SK-N-SH treated with all-trans-retinoic acid at 6 μM for 48 hours (cell line): ENCODE data around the gene AKR1D1.
"Not testable (repeated sequence)": the region's sequence is repeated elsewhere in the genome, so short reads cannot be mapped to it uniquely, and the experiment has no call there.

Source experiments
- ATAC-seq: fragments of 200-7000 bp; cut with Tn5 transposase; 3 replicates; pipeline ENCODE4 v1.9.1; 2020; ENCODE audit warnings: mild to moderate bottlenecking, moderate library complexity
- ARNTL ChIP-seq: fragments of 450-650 bp; formaldehyde crosslinking; IDR thresholded peaks from 2 replicates; pipeline ENCODE4 v1.5.0; 2020; ENCODE audit warnings: low read depth, mild to moderate bottlenecking, moderate library complexity, borderline replicate concordance
- BACH2 ChIP-seq: fragments of 250-450 bp; sonication (Bioruptor Pico); IDR thresholded peaks from 2 replicates; pipeline ENCODE4 v1.9.0; 2021; ENCODE audit warnings: mild to moderate bottlenecking, borderline replicate concordance
- CREB5 ChIP-seq: fragments of 250-450 bp; sonication (Bioruptor Pico); IDR thresholded peaks from 2 replicates; pipeline ENCODE4 v1.5.1; 2020; ENCODE audit warnings: low read depth, mild to moderate bottlenecking, moderate library complexity
- CSDC2 ChIP-seq: fragments of 250-450 bp; sonication (Bioruptor Pico); IDR thresholded peaks from 2 replicates; pipeline ENCODE4 v1.5.0; 2020; ENCODE audit warnings: mild to moderate bottlenecking, moderate library complexity
- GLIS3 ChIP-seq: fragments of 250-450 bp; sonication (Bioruptor Pico); IDR thresholded peaks from 2 replicates; pipeline ENCODE4 v1.5.0; 2020; ENCODE audit warnings: mild to moderate bottlenecking, moderate library complexity
- ISL1 ChIP-seq: fragments of 250-450 bp; sonication (Bioruptor Pico); IDR thresholded peaks from 2 replicates; pipeline ENCODE4 v2.1.2; 2022; ENCODE audit warnings: mild to moderate bottlenecking, moderate library complexity
- OSR1 ChIP-seq: fragments of 250-450 bp; sonication (Bioruptor Pico); IDR thresholded peaks from 2 replicates; pipeline ENCODE4 v1.8.0; 2022; ENCODE audit warnings: moderate library complexity, mild to moderate bottlenecking, inconsistent platforms
- PATZ1 ChIP-seq: fragments of 250-450 bp; sonication (Bioruptor Pico); IDR thresholded peaks from 2 replicates; pipeline ENCODE4 v1.8.0; 2020; ENCODE audit warnings: mild to moderate bottlenecking, moderate library complexity, borderline replicate concordance
- PPARA ChIP-seq: fragments of 250-450 bp; sonication (Bioruptor Pico); IDR thresholded peaks from 2 replicates; pipeline ENCODE4 v1.5.0; 2020; ENCODE audit warnings: mild to moderate bottlenecking, borderline replicate concordance
- RARB ChIP-seq: fragments of 250-450 bp; sonication (Bioruptor Pico); IDR thresholded peaks from 2 replicates; pipeline ENCODE4 v1.8.0; 2021; ENCODE audit warnings: mild to moderate bottlenecking, moderate library complexity
- SNAI2 ChIP-seq: fragments of 250-450 bp; sonication (Bioruptor Pico); IDR thresholded peaks from 2 replicates; pipeline ENCODE4 v1.5.0; 2020; ENCODE audit warnings: mild to moderate bottlenecking, moderate library complexity
- TCF4 ChIP-seq: fragments of 250-450 bp; sonication (Bioruptor Pico); IDR thresholded peaks from 2 replicates; pipeline ENCODE4 v1.8.0; 2021; ENCODE audit warnings: mild to moderate bottlenecking, moderate library complexity, borderline replicate concordance
- TOX ChIP-seq: fragments of 250-450 bp; sonication (Bioruptor Pico); IDR thresholded peaks from 2 replicates; pipeline ENCODE4 v1.8.0; 2021; ENCODE audit warnings: mild to moderate bottlenecking, moderate library complexity, borderline replicate concordance
- ZC3H10 ChIP-seq: fragments of 250-450 bp; sonication (Bioruptor Pico); IDR thresholded peaks from 2 replicates; pipeline ENCODE4 v1.5.1; 2021; ENCODE audit warnings: mild to moderate bottlenecking, moderate library complexity
- ZFP3 ChIP-seq: fragments of 250-450 bp; sonication (Bioruptor Pico); IDR thresholded peaks from 2 replicates; pipeline ENCODE4 v1.5.0; 2020; ENCODE audit warnings: mild to moderate bottlenecking, moderate library complexity
- ZFP30 ChIP-seq: fragments of 450-650 bp; formaldehyde crosslinking; IDR thresholded peaks from 2 replicates; pipeline ENCODE4 v1.5.0; 2022; ENCODE audit warnings: mild to moderate bottlenecking, moderate library complexity
- ZNF565 ChIP-seq: fragments of 450-650 bp; formaldehyde crosslinking; conservative IDR thresholded peaks from 2 replicates; pipeline ENCODE4 v1.5.0; 2020; ENCODE audit warnings: low read depth, mild to moderate bottlenecking, moderate library complexity
- ZNF70 ChIP-seq: fragments of 450-650 bp; formaldehyde crosslinking; IDR thresholded peaks from 2 replicates; pipeline ENCODE4 v1.5.0; 2020; ENCODE audit warnings: mild to moderate bottlenecking, moderate library complexity
- ZNF8 ChIP-seq: fragments of 450-650 bp; formaldehyde crosslinking; IDR thresholded peaks from 2 replicates; pipeline ENCODE4 v1.5.0; 2020; ENCODE audit warnings: mild to moderate bottlenecking, moderate library complexity
- TF ChIP-seq, protein P1 (sequence below): fragments of 250-450 bp; sonication (Bioruptor Pico); IDR thresholded peaks from 2 replicates; pipeline ENCODE4 v1.5.1; 2021; ENCODE audit warnings: mild to moderate bottlenecking, moderate library complexity
- TF ChIP-seq, protein P2 (sequence below): fragments of 250-450 bp; sonication (Bioruptor Pico); IDR thresholded peaks from 2 replicates; pipeline ENCODE4 v1.8.0; 2021; ENCODE audit warnings: low read depth, mild to moderate bottlenecking, moderate library complexity, borderline replicate concordance

Gene AKR1D1

DNA sequence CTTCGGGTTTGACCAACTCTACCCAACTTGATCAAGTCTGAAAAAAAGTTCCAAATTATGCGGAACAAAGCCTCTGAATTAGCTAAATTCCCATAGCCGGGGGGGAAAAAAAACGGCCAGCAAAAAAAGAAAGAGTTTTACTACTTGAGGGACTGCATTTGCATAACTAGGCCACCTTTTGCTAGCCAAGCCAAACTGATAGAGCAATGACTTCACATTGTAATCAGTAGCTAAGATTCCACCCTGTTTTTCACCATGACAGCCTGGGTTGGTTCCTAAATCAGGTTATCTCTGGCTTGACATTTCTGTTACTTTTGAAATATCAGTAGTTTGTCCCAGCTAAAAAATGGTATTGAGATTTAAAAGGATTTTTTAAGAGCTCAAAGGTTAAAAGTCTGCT, 43.0 kb upstream of the AKR1D1 start:
- TF ChIP-seq ZNF70 (CRISPR knock-in tag) (no peak), ZFP3 (CRISPR knock-in tag) (no peak), CREB5 (CRISPR knock-in tag) (no peak), ZNF8 (CRISPR knock-in tag) (no peak), OSR1 (no peak), SNAI2 (no peak), ZC3H10 (CRISPR knock-in tag) (no peak), PATZ1 (CRISPR knock-in tag) (no peak), BACH2 (no peak), ZFP30 (CRISPR knock-in tag) (no peak), GLIS3 (CRISPR knock-in tag) (no peak), ZNF565 (no peak), TOX (CRISPR knock-in tag) (no peak), PPARA (CRISPR knock-in tag) (no peak), CSDC2 (CRISPR knock-in tag) (no peak)
- TF ChIP-seq, protein P1, sequence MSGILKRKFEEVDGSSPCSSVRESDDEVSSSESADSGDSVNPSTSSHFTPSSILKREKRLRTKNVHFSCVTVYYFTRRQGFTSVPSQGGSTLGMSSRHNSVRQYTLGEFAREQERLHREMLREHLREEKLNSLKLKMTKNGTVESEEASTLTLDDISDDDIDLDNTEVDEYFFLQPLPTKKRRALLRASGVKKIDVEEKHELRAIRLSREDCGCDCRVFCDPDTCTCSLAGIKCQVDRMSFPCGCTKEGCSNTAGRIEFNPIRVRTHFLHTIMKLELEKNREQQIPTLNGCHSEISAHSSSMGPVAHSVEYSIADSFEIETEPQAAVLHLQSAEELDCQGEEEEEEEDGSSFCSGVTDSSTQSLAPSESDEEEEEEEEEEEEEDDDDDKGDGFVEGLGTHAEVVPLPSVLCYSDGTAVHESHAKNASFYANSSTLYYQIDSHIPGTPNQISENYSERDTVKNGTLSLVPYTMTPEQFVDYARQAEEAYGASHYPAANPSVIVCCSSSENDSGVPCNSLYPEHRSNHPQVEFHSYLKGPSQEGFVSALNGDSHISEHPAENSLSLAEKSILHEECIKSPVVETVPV (CRISPR knock-in tag) = no peak
- no peak for ATAC-seq

DNA sequence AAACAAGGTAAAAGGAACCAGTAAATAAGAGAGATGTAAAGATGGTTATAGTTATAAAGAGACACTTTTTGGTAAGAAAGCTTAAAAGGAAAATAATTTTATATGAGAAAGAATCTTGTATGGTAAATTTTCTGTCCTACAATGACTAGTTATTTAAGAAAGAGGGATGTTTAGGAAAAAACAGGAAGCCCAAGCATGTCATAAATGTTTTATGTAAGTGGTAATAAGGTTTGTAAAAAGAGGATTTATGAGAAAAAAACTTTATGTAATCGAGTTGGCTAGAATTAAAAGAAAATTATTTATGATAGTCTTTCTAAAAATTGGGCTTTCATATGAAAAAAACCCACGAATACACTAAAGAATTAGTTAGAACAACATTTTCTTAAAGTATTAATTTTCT, 40.1 kb upstream of the AKR1D1 start:
- no peak for ATAC-seq
- TF ChIP-seq ARNTL (CRISPR knock-in tag) (no peak), PPARA (CRISPR knock-in tag) (no peak)

- not testable (repeated sequence) for ATAC-seq
Observed at GRCh38 chr7:138040063-138040462, 36.2 kb upstream of the AKR1D1 start.

GRCh38 chr7:138044897-138045296, 31.4 kb upstream of the AKR1D1 start:
- no peak for ATAC-seq
- TF ChIP-seq ZC3H10 (CRISPR knock-in tag) (no peak), TOX (CRISPR knock-in tag) (no peak), SNAI2 (no peak), ZNF565 (no peak), ZFP30 (CRISPR knock-in tag) (no peak), ISL1 (CRISPR knock-in tag) (no peak), OSR1 (no peak), ARNTL (CRISPR knock-in tag) (no peak), PATZ1 (CRISPR knock-in tag) (no peak), RARB (CRISPR knock-in tag) (no peak), CSDC2 (CRISPR knock-in tag) (no peak), GLIS3 (CRISPR knock-in tag) (no peak), ZFP3 (CRISPR knock-in tag) (no peak), ZNF8 (CRISPR knock-in tag) (no peak), TCF4 (no peak)
- TF ChIP-seq, protein P1 (CRISPR knock-in tag) = no peak
- TF ChIP-seq, protein P2, sequence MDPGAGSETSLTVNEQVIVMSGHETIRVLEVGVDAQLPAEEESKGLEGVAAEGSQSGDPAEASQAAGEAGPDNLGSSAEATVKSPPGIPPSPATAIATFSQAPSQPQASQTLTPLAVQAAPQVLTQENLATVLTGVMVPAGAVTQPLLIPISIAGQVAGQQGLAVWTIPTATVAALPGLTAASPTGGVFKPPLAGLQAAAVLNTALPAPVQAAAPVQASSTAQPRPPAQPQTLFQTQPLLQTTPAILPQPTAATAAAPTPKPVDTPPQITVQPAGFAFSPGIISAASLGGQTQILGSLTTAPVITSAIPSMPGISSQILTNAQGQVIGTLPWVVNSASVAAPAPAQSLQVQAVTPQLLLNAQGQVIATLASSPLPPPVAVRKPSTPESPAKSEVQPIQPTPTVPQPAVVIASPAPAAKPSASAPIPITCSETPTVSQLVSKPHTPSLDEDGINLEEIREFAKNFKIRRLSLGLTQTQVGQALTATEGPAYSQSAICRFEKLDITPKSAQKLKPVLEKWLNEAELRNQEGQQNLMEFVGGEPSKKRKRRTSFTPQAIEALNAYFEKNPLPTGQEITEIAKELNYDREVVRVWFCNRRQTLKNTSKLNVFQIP (CRISPR knock-in tag) = no peak
